ENCODE measurements around the gene LRP1B.
A peak's percentile ranks its signal among the peaks of the same experiment; 100 is the strongest.

The LRP1B gene

DNA sequence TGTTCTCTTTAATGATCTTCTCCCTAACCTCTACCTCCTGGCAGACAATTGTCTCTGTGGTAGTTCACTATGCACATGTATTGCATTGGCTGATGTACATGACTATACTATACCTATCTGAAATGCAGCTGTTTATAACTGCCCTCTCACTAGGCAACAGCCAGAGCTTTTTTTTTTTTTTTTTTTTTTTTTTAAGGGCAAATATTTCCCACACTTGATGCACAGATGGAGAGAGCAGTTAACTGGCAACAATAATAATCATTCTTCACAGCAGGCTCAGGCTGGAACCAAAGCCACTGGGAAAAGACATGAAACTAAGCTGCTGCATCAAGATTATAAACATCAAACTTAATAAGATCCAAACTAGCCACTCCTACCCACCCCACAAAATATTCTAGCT is 707.7 kb downstream of the LRP1B start:
- no peak for DNase-seq (ENCODE audit: low read depth)

DNA sequence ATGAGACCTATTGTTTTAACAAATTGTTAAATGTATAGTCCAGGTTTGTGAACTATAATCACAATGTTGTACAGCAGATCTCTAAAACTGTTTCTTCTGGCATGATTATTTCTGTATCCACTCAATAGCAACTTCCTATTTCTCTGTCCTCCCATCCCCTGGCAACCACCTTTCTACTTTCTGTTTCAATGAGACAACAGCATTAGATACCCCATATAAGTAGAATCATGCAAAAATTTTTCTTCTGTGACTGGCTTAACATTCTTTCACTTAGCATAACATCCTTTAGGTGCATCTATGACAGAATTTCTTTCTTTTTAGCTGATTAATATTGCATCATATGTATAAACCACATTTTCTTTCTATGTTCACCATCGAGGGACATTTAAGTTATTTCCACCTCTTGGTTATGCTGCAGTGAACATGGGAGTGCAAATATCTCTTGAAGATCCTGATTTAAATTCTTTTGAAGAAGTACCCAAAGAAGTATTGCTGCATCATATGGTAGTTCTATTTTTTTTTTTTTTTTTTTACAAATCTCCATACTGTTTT is 713.5 kb downstream of the LRP1B start:
- DNase-seq (ENCODE audit: low read depth), result peak; percentile 10

DNA sequence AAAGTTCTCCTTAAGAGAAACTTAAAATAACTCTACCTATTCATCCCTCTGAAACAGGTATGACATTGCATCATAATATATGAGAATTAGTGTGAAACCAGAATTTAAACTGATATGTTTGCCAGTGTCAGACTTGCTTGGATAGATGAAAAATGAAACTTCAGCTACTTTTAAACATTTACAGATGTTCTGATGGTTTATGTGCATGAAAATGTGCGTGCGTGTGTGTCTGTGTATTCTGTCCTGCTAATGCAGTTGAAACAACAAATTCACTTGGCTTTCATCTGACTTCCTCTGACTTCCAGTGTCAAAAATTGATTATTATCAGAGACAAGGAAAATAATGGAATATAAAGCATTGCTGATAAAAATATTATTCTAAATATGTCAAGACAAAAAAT is 719.4 kb downstream of the LRP1B start:
- DNase-seq (ENCODE audit: low read depth), result no peak

DNA sequence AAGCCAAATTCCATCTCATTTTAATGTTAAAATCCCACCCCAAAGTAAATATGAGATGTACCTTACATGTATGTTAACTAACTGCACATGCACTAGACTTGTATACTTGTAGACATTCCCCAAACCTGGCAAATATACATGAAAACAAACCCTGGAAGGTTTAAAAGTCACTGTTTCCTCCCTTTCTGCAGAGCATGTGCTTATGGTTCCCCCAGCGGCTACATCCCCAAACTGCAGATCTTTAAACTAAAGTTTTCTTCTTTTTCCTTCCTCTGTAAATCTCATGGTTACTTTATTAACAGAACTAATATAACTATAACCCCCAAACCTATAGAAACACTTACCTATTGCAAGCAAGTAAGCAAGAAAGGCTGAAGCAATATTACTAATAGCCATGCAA is 731.5 kb downstream of the LRP1B start:
- DNase-seq (ENCODE audit: low read depth), result no peak

DNA sequence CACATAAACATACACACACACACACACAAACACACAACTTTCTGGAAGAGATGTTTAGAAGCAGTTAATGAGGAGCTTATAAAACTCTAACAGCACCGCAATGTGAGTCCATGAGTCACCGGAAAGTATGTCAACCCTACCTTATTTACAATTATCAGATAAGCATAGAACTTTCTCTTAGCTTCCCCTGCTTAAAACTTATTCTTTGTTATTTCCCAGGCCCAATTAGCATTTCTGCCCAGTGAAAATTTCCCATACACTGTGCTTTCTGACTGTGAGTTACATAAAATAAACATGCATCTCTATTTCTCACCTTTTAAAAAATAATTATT is 737.6 kb downstream of the LRP1B start:
- peak; percentile 55 for DNase-seq (ENCODE audit: low read depth)

DNA sequence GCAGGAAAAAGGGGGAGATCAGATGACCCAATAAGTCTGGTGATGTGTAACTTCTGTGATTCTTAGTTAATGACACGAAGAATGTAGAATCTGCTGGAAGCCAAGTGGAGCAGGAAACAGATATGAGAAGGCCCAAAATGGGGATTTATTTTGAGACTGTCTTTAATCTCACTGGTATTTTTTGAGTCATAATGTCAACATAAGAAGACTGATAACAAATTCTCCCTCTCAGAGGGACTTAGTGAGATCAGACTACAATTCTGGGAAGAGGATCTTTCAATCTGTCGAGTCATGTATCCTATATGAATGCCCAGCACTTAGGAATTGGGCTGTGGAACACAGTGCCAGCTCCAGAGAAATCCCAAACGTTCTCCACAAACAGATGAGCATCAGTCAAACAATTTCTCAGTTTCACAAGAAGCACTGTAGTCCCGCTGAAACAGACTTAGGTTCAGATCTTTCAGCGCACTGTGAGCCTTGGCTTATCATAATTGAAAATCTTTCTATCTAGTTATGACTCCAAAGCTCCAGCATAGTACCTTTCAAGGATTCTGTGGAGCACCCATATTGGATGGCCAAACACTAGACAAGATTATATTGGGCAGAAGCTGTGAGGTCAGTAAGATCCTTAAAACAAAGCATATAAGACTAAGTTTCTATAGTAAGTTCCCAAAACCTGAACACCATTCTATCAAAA is 738.2 kb downstream of the LRP1B start:
- peak; percentile 41 for DNase-seq (ENCODE audit: low read depth)

DNA sequence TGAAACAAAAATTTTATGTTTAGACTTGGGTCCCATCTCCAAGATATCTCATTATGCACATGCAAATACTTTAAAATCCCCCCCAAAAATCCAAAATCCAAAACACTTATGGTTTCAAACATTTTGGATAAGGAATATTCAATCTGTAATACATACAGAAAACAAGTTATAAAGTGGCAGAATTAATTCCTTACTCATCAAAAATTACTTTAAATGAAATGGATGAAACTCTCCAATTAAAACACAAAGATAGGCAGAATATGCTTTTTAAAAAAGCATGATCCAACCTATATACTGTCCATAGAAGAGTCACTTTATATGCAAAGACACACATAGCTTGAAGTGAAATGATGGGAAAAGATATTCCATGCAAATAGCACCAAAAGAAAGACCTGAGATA is 744.6 kb downstream of the LRP1B start:
- no peak for DNase-seq (ENCODE audit: low read depth)

DNA sequence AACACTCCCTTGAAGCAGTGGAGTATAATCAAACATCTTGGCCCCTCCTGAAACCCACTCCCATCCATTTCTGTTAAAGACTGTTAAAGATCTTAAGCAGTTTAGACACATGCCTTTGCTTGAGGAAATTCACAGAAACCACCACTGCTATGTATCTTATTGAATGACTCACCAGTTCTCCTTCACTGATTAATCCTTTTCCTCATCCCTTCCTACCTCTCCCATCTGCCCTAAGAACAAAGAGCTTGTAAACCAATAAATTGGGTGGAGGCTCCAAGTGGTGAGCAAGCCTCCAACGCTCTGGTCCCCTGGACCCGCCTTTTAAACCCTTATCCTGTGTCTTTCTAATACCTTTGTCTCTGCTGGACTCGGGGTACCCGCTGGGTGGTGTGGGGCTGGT is 746.1 kb downstream of the LRP1B start:
- peak; percentile 59 for DNase-seq (ENCODE audit: low read depth)

DNA sequence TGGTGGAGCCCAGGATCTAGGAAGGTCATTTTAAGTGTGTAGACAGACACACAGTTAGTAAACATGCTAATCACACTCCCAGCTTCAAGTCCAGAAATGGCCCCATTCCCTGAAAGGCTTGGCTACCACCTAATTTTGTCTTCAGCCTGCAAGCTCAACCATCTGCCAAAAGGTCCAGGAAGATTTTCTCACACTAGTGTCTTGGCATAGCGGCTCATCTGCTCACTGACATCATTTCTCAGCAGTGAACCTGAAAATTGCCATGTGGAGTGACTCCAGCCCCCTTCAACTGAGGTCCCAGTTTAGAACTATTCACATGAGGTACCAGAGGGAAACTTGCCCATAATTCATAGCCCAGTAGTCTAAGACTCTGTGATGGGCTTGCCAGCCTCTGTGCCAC is 748.9 kb downstream of the LRP1B start:
- no peak for DNase-seq (ENCODE audit: low read depth)

DNA sequence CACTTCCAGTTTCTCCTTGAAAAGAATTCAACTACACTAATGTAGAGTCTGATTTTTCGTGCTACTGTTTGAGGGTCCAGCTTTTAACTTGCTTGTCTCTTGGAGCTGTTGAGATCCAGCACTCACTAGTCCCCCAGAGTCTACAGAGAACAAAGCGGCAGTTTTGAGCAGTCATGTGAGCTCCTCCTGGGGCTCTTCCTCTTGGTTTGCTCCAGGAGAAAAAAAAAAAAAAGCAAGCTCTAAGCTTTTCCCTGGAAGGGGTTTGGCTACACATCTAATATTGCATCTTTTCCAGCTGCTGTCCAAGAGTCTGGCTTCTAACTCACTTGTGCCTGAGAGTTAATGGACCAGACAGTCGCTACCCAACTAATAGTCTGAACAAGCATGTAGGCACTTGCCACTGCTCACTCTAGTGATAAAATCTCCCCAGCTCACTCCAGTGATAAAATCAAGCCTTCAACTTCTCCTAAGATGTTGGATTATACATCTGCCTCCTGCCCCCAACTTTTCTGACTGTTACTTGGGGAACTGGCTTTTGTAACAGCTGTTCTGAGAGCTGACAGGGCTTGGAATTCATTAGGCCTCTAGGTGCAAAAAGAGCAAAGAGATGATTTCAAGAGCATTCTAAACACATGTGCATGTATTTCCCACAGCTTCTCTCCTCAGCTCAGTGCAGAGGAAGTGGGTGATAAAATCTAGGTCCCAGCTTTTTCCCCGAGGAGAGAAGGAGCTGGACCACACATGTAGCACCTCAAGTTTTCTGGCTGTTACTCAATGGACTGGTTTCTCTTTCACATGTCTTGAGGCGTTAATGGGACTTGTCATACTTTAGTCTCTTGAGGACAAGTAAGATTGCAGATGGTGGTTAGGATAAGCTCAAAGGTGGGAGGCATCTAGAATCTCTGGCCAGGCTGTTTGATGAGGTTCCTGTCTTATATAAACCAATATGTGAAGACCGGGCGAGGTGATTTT is 750.5 kb downstream of the LRP1B start:
- DNase-seq (ENCODE audit: low read depth), result no peak

DNA sequence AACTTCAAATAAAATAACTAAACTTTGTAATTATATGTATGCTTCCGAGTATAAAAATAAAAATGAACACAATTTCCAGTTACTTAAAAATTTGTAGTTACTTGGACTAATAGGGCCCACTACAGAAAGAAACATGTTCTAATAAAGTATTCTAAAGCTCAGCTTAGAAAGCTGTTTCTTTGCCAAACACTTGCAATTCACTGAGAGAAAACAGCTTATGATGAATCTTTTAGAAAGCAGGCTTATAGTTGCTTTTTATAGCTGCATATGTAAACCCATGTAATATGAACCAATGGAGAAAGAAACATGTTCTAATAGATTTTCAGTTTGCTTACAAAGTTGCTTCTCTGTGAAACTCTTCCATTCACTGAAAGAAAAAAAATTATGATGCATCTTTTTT is 766.0 kb downstream of the LRP1B start:
- DNase-seq (ENCODE audit: low read depth), result no peak

DNA sequence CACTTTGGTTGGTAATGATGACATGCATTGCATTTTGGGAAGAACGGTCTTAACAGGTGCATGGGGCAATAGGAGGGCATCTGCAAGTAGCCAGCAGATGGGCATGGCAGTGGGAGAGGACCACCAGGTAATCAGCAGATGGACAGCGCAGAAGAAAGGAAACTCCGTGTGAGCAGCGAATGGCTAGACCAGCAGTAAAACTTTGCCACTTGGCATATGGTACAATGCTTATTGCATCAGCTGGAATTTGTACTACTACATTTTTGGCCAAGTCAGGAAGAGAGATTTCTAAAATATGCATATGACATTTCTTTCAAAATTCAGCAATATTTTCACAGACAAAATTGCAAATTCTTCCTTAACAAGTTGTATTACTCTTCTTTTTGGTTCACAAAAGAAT is 768.5 kb downstream of the LRP1B start:
- DNase-seq (ENCODE audit: low read depth), result no peak

DNA sequence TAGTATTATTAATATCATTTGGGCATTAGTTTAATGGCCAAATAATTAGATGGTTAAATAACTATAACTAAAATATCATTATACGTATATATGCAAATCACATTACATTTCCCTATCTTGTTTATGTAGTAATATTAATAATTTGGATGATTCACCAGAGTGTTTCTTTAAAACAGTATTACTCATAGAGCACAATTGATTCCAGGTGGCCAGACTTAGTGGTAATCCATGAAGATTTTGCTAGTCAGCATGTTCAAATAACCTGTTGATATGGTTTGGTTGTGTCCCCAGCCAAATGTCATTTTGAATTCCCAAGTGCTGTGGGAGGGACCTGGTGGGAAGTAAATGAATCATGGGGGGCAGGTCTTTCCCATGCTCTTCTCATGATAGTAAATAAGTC is 782.3 kb downstream of the LRP1B start:
- DNase-seq (ENCODE audit: low read depth), result peak; percentile 58

DNA sequence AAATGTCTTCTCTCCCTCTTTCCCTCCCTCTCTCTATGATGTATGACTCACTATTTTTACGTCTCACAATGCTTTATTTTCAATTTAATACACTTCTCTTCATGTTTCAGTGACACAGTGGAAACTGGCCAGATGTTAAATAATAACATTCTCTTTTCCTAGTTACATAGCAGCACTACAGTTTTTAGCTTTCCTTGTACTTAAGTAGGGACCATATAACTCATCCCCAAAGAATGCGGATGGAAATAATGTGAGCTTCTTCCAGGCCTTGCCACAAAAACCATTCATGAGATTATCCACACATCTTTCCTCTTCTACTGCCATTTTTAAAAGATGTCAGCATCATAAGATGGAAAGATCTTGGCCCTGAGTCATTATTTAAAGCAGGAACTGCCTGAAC is 789.4 kb downstream of the LRP1B start:
- DNase-seq (ENCODE audit: low read depth), result peak; percentile 94

DNA sequence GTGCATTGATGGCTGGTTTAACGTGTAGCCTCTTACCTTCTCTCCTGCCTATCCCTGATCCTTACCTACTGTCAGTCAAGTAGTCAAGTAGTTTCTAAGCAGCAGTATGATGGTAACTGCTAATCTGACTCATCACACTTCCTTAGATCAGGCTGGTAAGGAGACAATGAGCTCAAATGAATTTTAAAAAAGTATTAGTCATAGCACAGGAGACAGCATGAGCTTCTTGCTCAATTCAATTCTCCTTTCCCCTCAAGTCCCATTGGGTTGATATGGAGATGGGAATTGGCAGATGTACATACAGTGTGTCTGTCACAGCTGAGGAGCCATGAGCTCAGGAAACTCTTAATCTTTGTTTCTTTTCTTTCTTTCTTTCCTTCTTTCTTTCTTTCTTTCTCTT is 799.7 kb downstream of the LRP1B start:
- peak; percentile 87 for DNase-seq (ENCODE audit: low read depth)

DNA sequence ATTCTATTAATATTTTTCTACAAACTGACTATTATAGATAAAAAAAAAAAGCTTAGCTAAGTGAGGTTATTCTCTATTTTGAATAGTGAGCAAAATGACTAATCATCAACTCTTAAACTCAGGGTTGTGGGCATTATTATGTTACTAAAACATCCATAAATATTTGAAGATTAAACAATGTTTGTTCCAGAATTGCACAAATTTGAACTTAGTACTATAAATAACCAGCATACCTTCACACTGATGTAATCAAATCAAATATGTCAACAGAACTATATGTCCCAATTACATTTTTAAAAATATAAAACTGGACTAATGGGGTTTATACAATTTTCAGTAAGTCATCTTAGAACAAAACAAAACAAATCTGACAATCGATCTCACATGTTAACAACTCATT is 800.9 kb downstream of the LRP1B start:
- peak; percentile 42 for DNase-seq (ENCODE audit: low read depth)

DNA sequence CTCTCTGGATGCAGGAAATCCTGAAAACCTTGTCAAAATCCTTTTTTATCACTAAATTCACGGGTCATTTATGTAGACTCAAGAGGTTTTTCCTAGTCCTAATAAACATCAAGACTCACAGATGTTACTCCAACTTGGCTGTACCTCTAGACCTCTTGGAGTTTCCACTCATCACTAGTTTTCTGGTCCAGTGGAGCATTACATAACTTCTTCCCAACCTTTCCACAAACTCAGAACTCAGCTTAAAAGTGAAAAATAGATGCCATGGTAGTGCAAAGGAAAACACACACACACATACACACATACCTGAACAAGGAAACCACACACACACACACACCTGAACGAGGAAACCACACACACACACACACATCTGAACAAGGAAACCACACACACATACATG is 807.2 kb downstream of the LRP1B start:
- DNase-seq (ENCODE audit: low read depth), result no peak

DNA sequence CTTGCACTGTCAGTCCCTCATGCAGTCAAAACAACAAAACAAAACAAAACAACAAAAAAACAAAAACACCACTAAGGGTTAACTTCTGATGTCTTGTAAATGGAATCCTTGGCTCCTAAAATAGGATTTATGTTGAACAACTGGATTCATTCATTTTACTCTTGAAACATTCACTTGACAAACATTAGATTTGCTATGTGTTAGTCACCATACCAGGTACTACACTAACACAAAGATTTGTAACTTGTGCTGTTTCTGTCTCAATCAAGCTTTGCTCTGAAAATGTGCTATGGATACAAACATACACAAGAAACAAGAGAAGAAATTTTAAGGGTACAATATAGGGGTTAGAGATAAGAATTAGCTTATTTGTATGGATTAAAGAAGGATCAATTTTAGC is 812.8 kb downstream of the LRP1B start:
- DNase-seq (ENCODE audit: low read depth), result no peak

DNA sequence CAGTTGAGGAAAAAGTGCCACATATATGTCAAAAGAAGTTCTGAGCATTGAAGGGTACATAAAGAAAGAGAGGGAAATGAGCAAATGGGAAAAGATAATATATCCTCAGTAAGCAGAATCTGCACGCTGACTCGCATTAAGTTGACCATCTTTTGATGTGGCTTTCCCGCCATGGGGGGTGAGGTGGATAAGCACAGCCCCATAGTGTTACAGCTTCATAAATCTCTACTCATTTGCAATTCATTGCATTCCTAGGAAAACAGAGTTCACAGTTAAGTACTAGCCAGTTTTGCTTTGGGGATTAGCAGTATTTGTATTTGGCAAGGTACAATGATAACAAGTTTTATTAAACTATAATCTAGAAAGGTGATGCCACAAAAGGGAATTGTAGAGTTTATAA is 814.2 kb downstream of the LRP1B start:
- DNase-seq (ENCODE audit: low read depth), result no peak

DNA sequence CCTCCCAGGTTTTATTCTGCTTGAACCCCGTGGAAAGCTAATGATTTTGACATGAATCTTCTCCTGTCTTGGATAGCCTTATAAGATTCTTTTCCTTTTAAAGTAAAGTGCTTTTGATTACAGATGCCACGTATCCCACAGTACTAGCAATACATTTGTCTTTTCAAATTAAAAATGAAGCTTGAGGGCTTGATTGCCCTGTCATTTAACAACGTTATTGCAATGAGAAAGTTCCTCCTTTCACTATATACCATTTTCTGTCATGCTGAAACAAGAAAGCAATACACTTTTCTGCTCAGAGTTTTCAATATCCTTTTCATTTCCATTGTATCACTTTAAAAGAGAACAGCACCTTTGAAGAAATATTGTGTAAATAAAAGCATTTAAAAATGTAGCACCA is 814.7 kb downstream of the LRP1B start:
- DNase-seq (ENCODE audit: low read depth), result no peak

DNA sequence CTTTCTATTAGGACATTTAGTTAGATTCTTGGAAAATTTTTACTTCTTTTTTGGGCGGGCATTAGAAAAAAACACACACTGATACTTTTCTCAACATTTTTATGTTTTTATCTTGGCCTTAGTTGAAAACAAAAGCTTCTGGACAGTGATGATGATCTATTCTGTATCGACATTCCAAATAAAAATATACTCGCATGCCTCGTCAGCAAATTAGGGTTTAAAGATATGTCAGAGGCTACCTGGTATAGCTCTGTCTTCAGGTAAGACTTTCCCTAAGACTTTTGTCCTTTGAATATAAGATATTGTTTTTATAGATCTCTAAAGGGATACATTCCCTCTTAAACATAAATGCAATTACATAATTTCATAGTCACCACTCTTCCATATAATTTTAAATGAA is 816.8 kb downstream of the LRP1B start:
- no peak for DNase-seq (ENCODE audit: low read depth)

DNA sequence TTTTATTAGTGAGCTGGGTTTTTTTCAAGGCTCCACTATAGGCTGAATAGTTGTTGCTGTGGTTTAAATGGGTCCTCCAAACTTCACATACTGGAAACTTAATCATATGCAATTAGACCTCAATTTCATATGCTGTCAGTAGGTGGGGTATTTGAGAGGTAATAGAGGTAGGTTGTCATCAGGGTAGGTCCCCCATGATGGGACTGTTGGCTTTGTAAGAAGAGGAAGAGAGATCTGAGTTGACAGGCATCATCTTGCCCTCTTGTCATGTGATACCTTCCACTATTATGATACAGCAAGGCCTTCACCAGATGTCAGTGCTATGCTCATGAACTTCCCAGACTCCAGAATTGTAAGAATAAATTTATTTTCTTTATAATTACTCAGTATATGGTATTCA is 819.4 kb downstream of the LRP1B start:
- DNase-seq (ENCODE audit: low read depth), result peak; percentile 2

DNA sequence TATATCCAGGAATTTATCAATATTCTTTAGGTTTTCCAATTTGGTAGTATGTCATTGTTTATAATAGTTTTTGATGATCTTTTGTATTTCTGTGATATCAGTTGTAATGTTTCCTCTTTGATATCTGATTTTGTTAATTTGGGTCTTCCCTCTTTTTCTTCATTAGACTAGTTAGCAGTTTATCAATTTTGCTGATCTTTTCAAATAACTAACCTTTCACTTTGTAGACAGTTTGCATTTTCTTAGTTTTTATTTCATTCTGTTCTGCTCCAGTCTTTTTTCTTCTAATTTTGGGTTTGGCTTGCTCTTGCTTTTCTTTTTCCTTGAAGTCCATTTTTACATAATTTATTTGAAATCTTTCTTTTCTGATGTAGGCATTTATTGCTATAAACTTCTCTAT is 824.4 kb downstream of the LRP1B start:
- no peak for DNase-seq (ENCODE audit: low read depth)

All from ELR (cell line).